Stimulated activated CD4-positive, alpha-beta T cell treated with anti-CD3 and anti-CD28 coated beads, Interleukin-15, amount 100 ng/mL, for 48 hours (primary cell): ENCODE results near the gene RBM10.

Experiments used
- DNase-seq, 2 donors: peaks; one replicate each; pipeline ENCODE4 v3.0.0-alpha.2; 2020; ENCODE audit warnings: low read depth in 2 of 2

The RBM10 gene

GRCh38 chrX:47174846-47175587 lies 30.0 kb downstream of the RBM10 start:
- no peak for DNase-seq

- no peak for DNase-seq
These were observed 30.6 kb downstream of the RBM10 start for GRCh38 chrX:47175588-47175980.

- DNase-seq = no peak
These were observed 31.2 kb downstream of the RBM10 start for GRCh38 chrX:47176101-47176740.

- DNase-seq = no peak
These were observed 32.1 kb downstream of the RBM10 start for GRCh38 chrX:47177079-47177478.

GRCh38 chrX:47178337-47178736 lies 33.3 kb downstream of the RBM10 start:
- DNase-seq = no peak

- DNase-seq = no peak
These were observed 34.4 kb downstream of the RBM10 start for GRCh38 chrX:47179221-47179927.

GRCh38 chrX:47179928-47180255 lies 34.9 kb downstream of the RBM10 start:
- DNase-seq = no peak

GRCh38 chrX:47180346-47180745 lies 35.3 kb downstream of the RBM10 start:
- no peak for DNase-seq

- no peak for DNase-seq
These were observed 36.3 kb downstream of the RBM10 start for GRCh38 chrX:47181301-47181700.

- DNase-seq = no peak
These were observed 37.2 kb downstream of the RBM10 start for GRCh38 chrX:47182106-47182700.

- no peak for DNase-seq
These were observed 39.5 kb downstream of the RBM10 start for GRCh38 chrX:47184486-47184885.

- no peak for DNase-seq
These were observed 40.2 kb downstream of the RBM10 start for GRCh38 chrX:47185241-47185640.

- no peak for DNase-seq
These were observed 41.2 kb downstream of the RBM10 start for GRCh38 chrX:47186096-47186740.

GRCh38 chrX:47187106-47187677 lies 42.2 kb downstream of the RBM10 start:
- no peak for DNase-seq

- DNase-seq = no peak
These were observed 44.9 kb downstream of the RBM10 start for GRCh38 chrX:47189906-47190305.

GRCh38 chrX:47190445-47191269 lies 45.6 kb downstream of the RBM10 start:
- DNase-seq = peak; percentile 79 to 82

GRCh38 chrX:47191331-47191730 lies 46.3 kb downstream of the RBM10 start:
- DNase-seq = peak in 1 of 2 donors; percentile 19

- no peak for DNase-seq
These were observed 46.9 kb downstream of the RBM10 start for GRCh38 chrX:47191806-47192401.

GRCh38 chrX:47193475-47194193 lies 48.6 kb downstream of the RBM10 start, which contains the start of gene UBA1:
UBA1 (plus strand) TSS chrX:47193829; CDS start chrX:47198803, 4,974 bp downstream.
- peak; percentile 86 to 96 for DNase-seq
